IMR-90 (cell line): ENCODE data around the gene ZNF397. TPM values are rescaled to one million over a fixed set of nuclear protein-coding genes. Genes with fewer than 3 reads are reported as not detected.

ENCODE experiments used
- ATAC-seq: fragments of 200-7000 bp; cut with Tn5 transposase; 2 replicates; pipeline ENCODE4 v1.9.1; 2020; ENCODE audit warnings: low read depth, mild to moderate bottlenecking, moderate library complexity
- BruUV-seq: library from RNA; stranded (reverse); fragments of 400-500 nt; replicated peaks from 2 replicates; lab custom pipeline; 2021; lab: Mats Ljungman, UMichigan
- CTCF ChIA-PET: fragments of 300-600 bp; formaldehyde crosslinking; extraction: SDS; loops from one replicate; lab custom pipeline; 2021; ENCODE audit warnings: antibody characterized with exemption; lab: Yijun Ruan, JAX
- POLR2A ChIA-PET: fragments of 300-600 bp; sonication (Branson Sonifier 250); formaldehyde crosslinking; loops from one replicate; lab custom pipeline; 2022; ENCODE audit warnings: antibody characterized with exemption; ENCODE audit not compliant: unreplicated experiment; lab: Charles Lee
- DNase-seq: peaks from one replicate; pipeline ENCODE4 v3.0.0; 2013
- H2AFZ ChIP-seq: replicated peaks from 2 replicates; pipeline ENCODE3; 2013; ENCODE audit warnings: low read length, mild to moderate bottlenecking; ENCODE audit not compliant: poor library complexity
- H2AK5ac ChIP-seq: 2 replicates; pipeline ENCODE4 v1.6.1; 2013; ENCODE audit warnings: low read depth, low read length, inconsistent platforms
- H2AK9ac ChIP-seq: replicated peaks from 2 replicates; pipeline ENCODE3; 2013; ENCODE audit warnings: mild to moderate bottlenecking, low read depth, low read length, moderate library complexity; ENCODE audit not compliant: poor library complexity
- H2BK120ac ChIP-seq: 2 replicates; pipeline ENCODE4 v1.6.1; 2013; ENCODE audit warnings: low read depth, low read length, inconsistent platforms
- H2BK15ac ChIP-seq: 3 replicates; pipeline ENCODE4 v1.6.1; 2013; ENCODE audit warnings: low read depth, low read length, inconsistent platforms
- H2BK20ac ChIP-seq: 2 replicates; pipeline ENCODE4 v1.6.1; 2013; ENCODE audit warnings: low read depth, mild to moderate bottlenecking, inconsistent platforms, low read length, moderate library complexity
- H2BK5ac ChIP-seq: 2 replicates; pipeline ENCODE4 v1.6.1; 2013; ENCODE audit warnings: mild to moderate bottlenecking, low read depth, low read length, inconsistent platforms; ENCODE audit not compliant: poor library complexity, severe bottlenecking
- H3K14ac ChIP-seq: replicated peaks from 2 replicates; pipeline ENCODE4 v1.6.1; 2013; ENCODE audit warnings: low read depth, low read length, inconsistent platforms
- H3K18ac ChIP-seq: 2 replicates; pipeline ENCODE4 v1.6.1; 2013; ENCODE audit warnings: low read depth, low read length, control low read depth
- H3K23ac ChIP-seq: 2 replicates; pipeline ENCODE4 v1.6.1; 2013; ENCODE audit warnings: low read depth, low read length, inconsistent platforms
- H3K27ac ChIP-seq: 2 replicates; pipeline ENCODE4 v1.5.1; 2013; ENCODE audit warnings: mild to moderate bottlenecking, control low read depth, low read length; ENCODE audit not compliant: insufficient read depth
- H3K27me3 ChIP-seq: 2 replicates; pipeline ENCODE4 v1.6.1; 2013; ENCODE audit warnings: low read length; ENCODE audit not compliant: control insufficient read depth, insufficient read depth
- H3K36me3 ChIP-seq: 2 replicates; pipeline ENCODE4 v1.6.1; 2013; ENCODE audit warnings: low read length, mixed read lengths; ENCODE audit not compliant: control insufficient read depth, insufficient read depth
- H3K4ac ChIP-seq: 2 replicates; pipeline ENCODE4 v1.6.1; 2013; ENCODE audit warnings: low read depth, low read length, inconsistent platforms
- H3K4me1 ChIP-seq: 2 replicates; pipeline ENCODE4 v1.6.1; 2013; ENCODE audit warnings: low read length, mixed read lengths; ENCODE audit not compliant: control insufficient read depth, insufficient read depth
- H3K4me2 ChIP-seq: 2 replicates; pipeline ENCODE4 v1.6.1; 2013; ENCODE audit warnings: low read depth, mild to moderate bottlenecking, control low read depth, low read length, moderate library complexity
- H3K4me3 ChIP-seq: 2 replicates; pipeline ENCODE4 v1.5.1; 2013; ENCODE audit warnings: low read depth, mild to moderate bottlenecking, control low read depth, low read length, moderate library complexity; ENCODE audit not compliant: insufficient read depth
- H3K56ac ChIP-seq: 2 replicates; pipeline ENCODE4 v1.6.1; 2013; ENCODE audit warnings: low read length, inconsistent platforms; ENCODE audit not compliant: insufficient read depth; ENCODE audit errors: extremely low read depth
- H3K79me1 ChIP-seq, 2 experiments: 2 replicates each; pipeline ENCODE4 v1.6.1; 2013; ENCODE audit warnings: low read length in 2 of 2, inconsistent platforms in 1 of 2, low read depth in 1 of 2
- H3K9ac ChIP-seq: 2 replicates; pipeline ENCODE4 v1.6.1; 2013; ENCODE audit warnings: low read depth, low read length, control low read depth
- H3K9me1 ChIP-seq: 2 replicates; pipeline ENCODE4 v1.6.1; 2013; ENCODE audit warnings: low read length, inconsistent platforms; ENCODE audit not compliant: insufficient read depth
- H3K9me3 ChIP-seq: 2 replicates; pipeline ENCODE4 v1.6.1; 2013; ENCODE audit warnings: low read length; ENCODE audit not compliant: control insufficient read depth, insufficient read depth
- H4K20me1 ChIP-seq: 2 replicates; pipeline ENCODE4 v1.6.1; 2013; ENCODE audit warnings: low read length, inconsistent platforms; ENCODE audit not compliant: insufficient read depth
- H4K5ac ChIP-seq: 2 replicates; pipeline ENCODE4 v1.6.1; 2013; ENCODE audit warnings: mild to moderate bottlenecking, low read depth, low read length, control low read depth
- H4K8ac ChIP-seq, 2 experiments: 2 replicates each; pipeline ENCODE4 v1.6.1; 2013; ENCODE audit warnings: low read depth in 2 of 2, low read length in 2 of 2, control low read depth in 1 of 2, inconsistent platforms in 1 of 2
- H4K91ac ChIP-seq: 2 replicates; pipeline ENCODE4 v1.6.1; 2013; ENCODE audit warnings: low read depth, low read length, inconsistent platforms; ENCODE audit not compliant: insufficient read depth
- BHLHE40 ChIP-seq: fragments of 150-350 bp; IDR thresholded peaks from 2 replicates; pipeline ENCODE4 v1.6.1; 2016; ENCODE audit warnings: mild to moderate bottlenecking, low read depth, low read length
- CEBPB ChIP-seq: IDR thresholded peaks from 2 replicates; pipeline ENCODE4 v1.6.1; 2012; ENCODE audit warnings: low read depth, low read length, improper control_type of control experiment
- CTCF ChIP-seq: conservative IDR thresholded peaks from 2 replicates; pipeline ENCODE4 v1.5.1; 2012; ENCODE audit warnings: mild to moderate bottlenecking, low read depth, low read length, improper control_type of control experiment
- FOS ChIP-seq: fragments of 150-350 bp; IDR thresholded peaks from 2 replicates; pipeline ENCODE4 v1.6.1; 2016; ENCODE audit warnings: low read depth, low read length
- MAFK ChIP-seq: IDR thresholded peaks from 2 replicates; pipeline ENCODE4 v1.6.1; 2012; ENCODE audit warnings: low read depth, low read length, improper control_type of control experiment
- MAZ ChIP-seq: IDR thresholded peaks from 2 replicates; pipeline ENCODE4 v1.6.1; 2012; ENCODE audit warnings: low read depth, mild to moderate bottlenecking, low read length, improper control_type of control experiment, moderate library complexity, borderline replicate concordance
- MXI1 ChIP-seq: IDR thresholded peaks from 2 replicates; pipeline ENCODE4 v1.6.1; 2012; ENCODE audit warnings: low read depth, mild to moderate bottlenecking, low read length, moderate library complexity, borderline replicate concordance
- NFE2L2 ChIP-seq: fragments of 150-350 bp; IDR thresholded peaks from 2 replicates; pipeline ENCODE4 v1.6.1; 2016; ENCODE audit warnings: low read depth, mild to moderate bottlenecking, low read length
- POLR2A ChIP-seq: IDR thresholded peaks from 2 replicates; pipeline ENCODE4 v1.6.1; 2012; ENCODE audit warnings: mild to moderate bottlenecking, low read depth, low read length
- RCOR1 ChIP-seq: IDR thresholded peaks from 2 replicates; pipeline ENCODE4 v1.6.1; 2012; ENCODE audit warnings: mild to moderate bottlenecking, low read length, improper control_type of control experiment; ENCODE audit not compliant: insufficient replicate concordance
- RFX5 ChIP-seq: IDR thresholded peaks from 2 replicates; pipeline ENCODE4 v1.8.0; 2012; ENCODE audit warnings: low read depth, mild to moderate bottlenecking, low read length, moderate library complexity
- SMC3 ChIP-seq: fragments of 150-350 bp; IDR thresholded peaks from 2 replicates; pipeline ENCODE4 v1.6.1; 2016; ENCODE audit warnings: low read depth, mild to moderate bottlenecking, antibody characterized with exemption, low read length, moderate library complexity
- USF2 ChIP-seq: fragments of 150-350 bp; IDR thresholded peaks from 2 replicates; pipeline ENCODE4 v1.6.1; 2017; ENCODE audit warnings: mild to moderate bottlenecking, antibody characterized with exemption, low read length, low read depth
- WGBS, 2 experiments: methylation state at CpG; one replicate each; pipeline versions ENCODE4 v1.1.5 to v1.1.7; 2013; ENCODE audit warnings: missing lambda C conversion rate in 2 of 2; ENCODE audit not compliant: insufficient read length in 1 of 2; ENCODE audit errors: extremely low coverage in 2 of 2; 5-methylcytosine and 5-hydroxymethylcytosine counted together
- dilution Hi-C: fragments of 300-500 bp; cut with HindIII; formaldehyde crosslinking; loops from one replicate; pipeline ENCODE4 v1.14.3; 2018; ENCODE audit warnings: low sequenced_read_pairs; ENCODE audit not compliant: unreplicated experiment
- in situ Hi-C: fragments of 300-500 bp; cut with MboI; formaldehyde crosslinking; loops from 3 replicates; pipeline ENCODE4 v1.14.3; 2019; ENCODE audit warnings: low sequenced_read_pairs, inconsistent platforms, mixed read lengths
- intact Hi-C: fragments of 100-400 bp; cut with micrococcal nuclease; formaldehyde crosslinking; loops from 2 replicates; pipeline ENCODE4 v1.10.0; 2022
- polyA plus RNA-seq, 3 experiments: library from polyadenylated mRNA; depleted of rRNA; stranded (reverse); fragments of >200 nt; gene quantifications; 2 replicates each; pipeline ENCODE4 v1.2.3, GENCODE V29; 2012; ENCODE audit warnings: low replicate concordance in 1 of 3
- total RNA-seq: library from RNA; depleted of rRNA; stranded (reverse); fragments of >200 nt; gene quantifications from 2 replicates; pipeline ENCODE4 v1.2.3, GENCODE V29; 2012
- TF ChIP-seq, protein P1 (sequence below): fragments of 150-350 bp; IDR thresholded peaks from 2 replicates; pipeline ENCODE4 v1.6.1; 2016; ENCODE audit warnings: low read depth, mild to moderate bottlenecking, low read length, moderate library complexity, borderline replicate concordance

Gene ZNF397
- total and polyA plus RNA-seq, 2 of the 4 experiments (the other 2 are of a cell fraction): 5.5 to 9.9 TPM

DNA sequence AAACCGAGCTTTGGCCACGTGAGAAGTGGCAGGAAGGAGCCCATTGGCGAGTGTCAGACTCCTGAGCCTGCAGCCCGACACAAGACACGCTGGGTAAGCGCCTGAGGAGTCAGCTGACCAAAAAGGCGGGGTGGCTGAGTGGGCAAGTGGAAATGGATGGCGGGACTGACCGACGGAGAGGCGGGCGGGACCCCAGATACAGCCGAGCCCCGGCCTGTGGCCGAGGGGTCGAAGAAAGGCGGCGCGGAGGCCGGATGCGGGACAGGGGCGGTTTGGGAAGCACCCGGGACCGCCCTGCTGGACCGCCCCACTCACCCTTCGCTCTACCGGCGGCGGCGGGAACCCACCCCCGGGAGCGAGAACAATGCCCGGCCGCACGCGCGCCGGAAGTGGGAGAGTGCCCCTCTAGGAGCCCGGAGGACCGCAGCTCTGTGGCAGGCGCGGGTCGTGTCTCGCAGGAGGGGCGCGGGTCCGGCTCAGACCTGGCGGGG lies 26.4 kb downstream of the ZNF397 start:
- H3K27ac ChIP-seq: no peak overlapping the region
- no peak for DNase-seq

More for the DNA sequence above, 26.4 kb downstream of the ZNF397 start:
- 23% methylated on average over 5 of the region's 48 CpGs; no CpG with 5 or more reads in 1 of the 2 experiments for WGBS, 2 experiments
- Histone ChIP-seq H3K4me1 (no peaks in the 10 kb centered on the region), H2AK5ac (no peak overlapping the region), H3K9me3 (peaks cover 22% of the 10 kb centered on the region), H3K79me1 (peaks cover 3 to 8% of the 10 kb centered on the region in 2 experiments; a peak in 1 of 4 replicates), H4K8ac (peak overlapping the region in 1 of 2 experiments; percentile 28; a peak in 1 of 4 replicates), H3K4me2 (no peak overlapping the region; the same call in 1 of the 2 replicates), H3K4ac (no peak overlapping the region), H3K36me3 (peaks cover 25% of the 10 kb centered on the region), H3K56ac (no peak overlapping the region), H4K20me1 (no peaks in the 10 kb centered on the region), H3K9me1 (no peaks in the 10 kb centered on the region), H3K18ac (no peak overlapping the region), H3K14ac (no peak overlapping the region), H4K5ac (no peak overlapping the region), H3K27me3 (no peaks in the 10 kb centered on the region), H2BK120ac (no peak overlapping the region), H2BK15ac (no peak overlapping the region), H2AFZ (peak overlapping the region; percentile 67), H2AK9ac (no peak overlapping the region), H3K23ac (no peak overlapping the region), H2BK20ac (no peak overlapping the region), H3K4me3 (no peak overlapping the region), H4K91ac (no peak overlapping the region), H3K9ac (no peak overlapping the region), H2BK5ac (no peak overlapping the region)
- TF ChIP-seq RCOR1: no peak
- no peak for TF ChIP-seq MAFK
- TF ChIP-seq, protein P1, sequence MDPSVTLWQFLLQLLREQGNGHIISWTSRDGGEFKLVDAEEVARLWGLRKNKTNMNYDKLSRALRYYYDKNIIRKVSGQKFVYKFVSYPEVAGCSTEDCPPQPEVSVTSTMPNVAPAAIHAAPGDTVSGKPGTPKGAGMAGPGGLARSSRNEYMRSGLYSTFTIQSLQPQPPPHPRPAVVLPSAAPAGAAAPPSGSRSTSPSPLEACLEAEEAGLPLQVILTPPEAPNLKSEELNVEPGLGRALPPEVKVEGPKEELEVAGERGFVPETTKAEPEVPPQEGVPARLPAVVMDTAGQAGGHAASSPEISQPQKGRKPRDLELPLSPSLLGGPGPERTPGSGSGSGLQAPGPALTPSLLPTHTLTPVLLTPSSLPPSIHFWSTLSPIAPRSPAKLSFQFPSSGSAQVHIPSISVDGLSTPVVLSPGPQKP: no peak
- no peak for TF ChIP-seq CTCF
- TF ChIP-seq POLR2A: no peak
- no peak for TF ChIP-seq MAZ
- TF ChIP-seq MXI1: no peak
- no peak for TF ChIP-seq CEBPB
- no peak for TF ChIP-seq SMC3
- TF ChIP-seq USF2: no peak
- no peak for TF ChIP-seq BHLHE40
- TF ChIP-seq FOS: no peak
- no peak for TF ChIP-seq RFX5
- no peak for TF ChIP-seq NFE2L2
- ChIA-PET CTCF (interaction anchor here (0.7 kb wide), 1 partner anchor 15 kb away, joined by 5 read pairs; no protein-coding TSS in a partner anchor), POLR2A (no interaction called here)
- in situ Hi-C loops: no loop called here
- no TSS peak for BruUV-seq
- ATAC-seq: no peak
- dilution Hi-C loops: no loop called here
- intact Hi-C loops: no loop called here
